ENCODE measurements around the gene MAPKAPK2. TPM values are rescaled to one million over a fixed set of nuclear protein-coding genes. Genes with fewer than 3 reads are reported as not detected.

Gene MAPKAPK2
- polyA plus RNA-seq, 1 donor from 2014 or later = 9.0 TPM

GRCh38 chr1:206693592-206693991, 8.9 kb downstream of the MAPKAPK2 start:
- peaks cover 49% of the 10 kb centered on the region for H3K79me2 ChIP-seq (replicated peaks; ENCODE audit: insufficient read depth, low read length)
- H4K20me1 ChIP-seq (ENCODE audit: insufficient read depth) = no peaks in the 10 kb centered on the region
- no peak overlapping the region for H3K4me2 ChIP-seq (ENCODE audit: low read length)
- no peak overlapping the region for H2AFZ ChIP-seq (ENCODE audit: low read depth, low read length)
- no peak overlapping the region for H3K4me3 ChIP-seq (ENCODE audit: low read length)
- TF ChIP-seq EP300 (conservative IDR thresholded peaks at IDR 0.05; ENCODE audit: poor library complexity, severe bottlenecking) (no peak), EZH2 (IDR thresholded peaks at IDR 0.05; ENCODE audit: borderline replicate concordance, insufficient read depth, low read length, poor library complexity, severe bottlenecking) (no peak), RAD21 (conservative IDR thresholded peaks at IDR 0.05) (no peak), MXI1 (conservative IDR thresholded peaks at IDR 0.05; ENCODE audit: poor library complexity, severe bottlenecking) (no peak), POLR2AphosphoS5 (IDR thresholded peaks at IDR 0.05) (no peak)
- H3F3A ChIP-seq (ENCODE audit: insufficient read depth, low read length, poor library complexity, severe bottlenecking) = no peaks in the 10 kb centered on the region
- H3K27me3 ChIP-seq (ENCODE audit: insufficient read depth, low read depth, low read length) = no peaks in the 10 kb centered on the region
- H3K9me3 ChIP-seq (ENCODE audit: low read length) = no peaks in the 10 kb centered on the region
- no peaks in the 10 kb centered on the region for H3K36me3 ChIP-seq (ENCODE audit: insufficient read depth, low read length)
- no peak overlapping the region for H3K9ac ChIP-seq (ENCODE audit: low read length)
- H3K9me2 ChIP-seq (ENCODE audit: insufficient read depth, low read length) = no peaks in the 10 kb centered on the region
- H3K27ac ChIP-seq (ENCODE audit: low read length) = no peak overlapping the region

- no peak overlapping the region for H3K9ac ChIP-seq (ENCODE audit: low read length)
- H2AFZ ChIP-seq (ENCODE audit: low read depth, low read length) = no peak overlapping the region
- no peak overlapping the region for H3K4me3 ChIP-seq (ENCODE audit: low read length)
- H3K27ac ChIP-seq (ENCODE audit: low read length) = no peak overlapping the region
- TF ChIP-seq MXI1 (conservative IDR thresholded peaks at IDR 0.05; ENCODE audit: poor library complexity, severe bottlenecking) = no peak
- no peak for TF ChIP-seq EP300 (conservative IDR thresholded peaks at IDR 0.05; ENCODE audit: poor library complexity, severe bottlenecking)
- no peak for TF ChIP-seq CTCF (IDR thresholded peaks at IDR 0.05; ENCODE audit: poor library complexity, severe bottlenecking)
- no peak for TF ChIP-seq REST (IDR thresholded peaks at IDR 0.05; ENCODE audit: borderline replicate concordance)
- no peaks in the 10 kb centered on the region for H3K9me3 ChIP-seq (ENCODE audit: low read length)
- no peaks in the 10 kb centered on the region for H3K27me3 ChIP-seq (ENCODE audit: insufficient read depth, low read depth, low read length)
- H3K79me2 ChIP-seq (replicated peaks; ENCODE audit: insufficient read depth, low read length) = peaks cover 48% of the 10 kb centered on the region
- no peaks in the 10 kb centered on the region for H3K9me2 ChIP-seq (ENCODE audit: insufficient read depth, low read length)
- no peak overlapping the region for H3K4me2 ChIP-seq (ENCODE audit: low read length)
- no peaks in the 10 kb centered on the region for H4K20me1 ChIP-seq (ENCODE audit: insufficient read depth)
- H3F3A ChIP-seq (ENCODE audit: insufficient read depth, low read length, poor library complexity, severe bottlenecking) = no peaks in the 10 kb centered on the region
- H3K36me3 ChIP-seq (ENCODE audit: insufficient read depth, low read length) = no peaks in the 10 kb centered on the region
Observed at GRCh38 chr1:206694171-206695124, 9.7 kb downstream of the MAPKAPK2 start.
